HepG2 (cell line): ENCODE data around the gene NRP1. TPM values are rescaled to one million over a fixed set of nuclear protein-coding genes. Genes with fewer than 3 reads are reported as not detected.

Source experiments
- ARID5B ChIP-seq: IDR thresholded peaks from 2 replicates; pipeline ENCODE4 v1.4.0; 2020; ENCODE audit warnings: mild to moderate bottlenecking, missing genetic modification reagents
- FOSL2 ChIP-seq: sonication (generic); formaldehyde crosslinking; IDR thresholded peaks from 2 replicates; pipeline ENCODE4 v1.4.0; 2020; ENCODE audit warnings: missing genetic modification reagents
- FOXK2 ChIP-seq: fragments of 450-650 bp; IDR thresholded peaks from 2 replicates; pipeline ENCODE4 v1.6.1; 2016
- GATA4 ChIP-seq: sonication (generic); IDR thresholded peaks from 2 replicates; pipeline ENCODE4 v1.6.1; 2016; ENCODE audit warnings: antibody characterized with exemption, low read depth, borderline replicate concordance
- GATAD2A ChIP-seq: IDR thresholded peaks from 2 replicates; pipeline ENCODE4 v1.6.1; 2016
- HNF1B ChIP-seq: sonication (generic); formaldehyde crosslinking; IDR thresholded peaks from 2 replicates; pipeline ENCODE4 v1.5.1; 2020; ENCODE audit warnings: mild to moderate bottlenecking, moderate library complexity, missing genetic modification reagents
- IRF1 ChIP-seq: sonication (generic); formaldehyde crosslinking; IDR thresholded peaks from 2 replicates; pipeline ENCODE4 v1.4.0; 2020; ENCODE audit warnings: low read depth, mild to moderate bottlenecking, missing genetic modification reagents
- KDM1A ChIP-seq: IDR thresholded peaks from 2 replicates; pipeline ENCODE4 v1.6.1; 2016; ENCODE audit warnings: missing compliant biosample characterization
- MAFK ChIP-seq, 2 experiments: IDR thresholded peaks in 1 of 2; conservative IDR thresholded peaks in 1 of 2; 2 replicates each; pipeline ENCODE4 v1.6.1; 2011; ENCODE audit warnings: improper control_type of control experiment in 2 of 2, low read length in 2 of 2
- MBD4 ChIP-seq: IDR thresholded peaks from 2 replicates; pipeline ENCODE4 v1.6.1; 2012; ENCODE audit warnings: low read length, inconsistent platforms, borderline replicate concordance
- MED1 ChIP-seq: sonication (generic); formaldehyde crosslinking; IDR thresholded peaks from 2 replicates; pipeline ENCODE4 v1.4.0; 2020; ENCODE audit warnings: missing genetic modification reagents
- MXI1 ChIP-seq: IDR thresholded peaks from 3 replicates; pipeline ENCODE4 v1.6.1; 2012; ENCODE audit warnings: low read depth, low read length, inconsistent platforms, borderline replicate concordance
- MYNN ChIP-seq: sonication (generic); formaldehyde crosslinking; IDR thresholded peaks from 2 replicates; pipeline ENCODE4 v1.4.0; 2020; ENCODE audit warnings: mild to moderate bottlenecking, low read depth, missing genetic modification reagents
- PHF5A ChIP-seq: IDR thresholded peaks from one replicate; pipeline ENCODE4 v1.6.1; 2018; ENCODE audit warnings: low read depth, missing genetic modification reagents; ENCODE audit not compliant: unreplicated experiment
- REXO4 ChIP-seq: sonication (generic); formaldehyde crosslinking; IDR thresholded peaks from 2 replicates; pipeline ENCODE4 v1.8.0; 2022; ENCODE audit warnings: missing genetic modification reagents, mild to moderate bottlenecking, borderline replicate concordance
- SAP130 ChIP-seq: IDR thresholded peaks from 2 replicates; pipeline ENCODE4 v1.6.1; 2016; ENCODE audit warnings: low read depth
- SRSF1 ChIP-seq: fragments of 200-400 bp; formaldehyde crosslinking; optimal IDR thresholded peaks from 2 replicates; pipeline ENCODE3; 2017; ENCODE audit warnings: mild to moderate bottlenecking, low read depth, low read length, moderate library complexity
- SYNCRIP ChIP-seq: fragments of 200-400 bp; formaldehyde crosslinking; IDR thresholded peaks from 2 replicates; pipeline ENCODE4 v1.6.1; 2018; ENCODE audit warnings: mild to moderate bottlenecking, low read depth, low read length; ENCODE audit not compliant: insufficient read depth
- TBL1XR1 ChIP-seq: fragments of 150-350 bp; IDR thresholded peaks from 2 replicates; pipeline ENCODE4 v1.6.1; 2014; ENCODE audit warnings: borderline replicate concordance, low read length; ENCODE audit not compliant: partially characterized antibody
- THYN1 ChIP-seq: sonication (generic); formaldehyde crosslinking; IDR thresholded peaks from 2 replicates; pipeline ENCODE4 v1.8.1; 2023; ENCODE audit warnings: low read depth, mild to moderate bottlenecking, moderate library complexity, missing genetic modification reagents, borderline replicate concordance
- ZNF205 ChIP-seq: IDR thresholded peaks from 2 replicates; pipeline ENCODE4 v1.6.1; 2018; ENCODE audit warnings: missing biosample characterization, missing genetic modification reagents
- ZNF253 ChIP-seq: sonication (generic); formaldehyde crosslinking; IDR thresholded peaks from 2 replicates; pipeline ENCODE4 v1.8.0; 2022; ENCODE audit warnings: mild to moderate bottlenecking, missing genetic modification reagents, borderline replicate concordance
- ZNF256 ChIP-seq: sonication (generic); formaldehyde crosslinking; conservative IDR thresholded peaks from 2 replicates; pipeline ENCODE4 v1.4.0; 2020; ENCODE audit warnings: missing genetic modification reagents
- ZNF44 ChIP-seq: sonication (generic); formaldehyde crosslinking; IDR thresholded peaks from 2 replicates; pipeline ENCODE4 v1.5.1; 2020; ENCODE audit warnings: mild to moderate bottlenecking, missing genetic modification reagents
- ZNF572 ChIP-seq: sonication (generic); formaldehyde crosslinking; IDR thresholded peaks from 2 replicates; pipeline ENCODE4 v1.5.1; 2020; ENCODE audit warnings: mild to moderate bottlenecking, missing genetic modification reagents
- ZNF773 ChIP-seq: sonication (generic); formaldehyde crosslinking; IDR thresholded peaks from 2 replicates; pipeline ENCODE4 v1.4.0; 2020; ENCODE audit warnings: missing genetic modification reagents, borderline replicate concordance
- polyA plus RNA-seq, 8 experiments: library from polyadenylated mRNA; depleted of rRNA in 3 of 8; stranded (reverse) in 7 of 8; unstranded in 1 of 8; fragments of >200 nt; fragmentation: Illumina TruSeq in 4 of 8; extraction: Trizol in 4 of 8; gene quantifications; 2 replicates each; pipeline versions ENCODE4 v1.2.1 to v1.2.3, GENCODE V29; 2011 to 2016; ENCODE audit warnings: low read depth in 4 of 8, missing spikeins in 1 of 8, mixed read lengths in 1 of 8; ENCODE audit not compliant: insufficient read depth in 1 of 8
- total RNA-seq, 5 experiments: library from RNA; depleted of rRNA; stranded (reverse); fragments of >200 nt; fragmentation: Illumina TruSeq; extraction: Trizol; gene quantifications; 2 replicates each; pipeline ENCODE4 v1.2.3, GENCODE V29; 2016; ENCODE audit warnings: low read depth in 1 of 5

The NRP1 gene
- total and polyA plus RNA-seq, 2 of the 13 experiments (the other 11 are each of a cell fraction or from before 2014, with no cell fraction given) = 5.3 to 5.8 TPM

GRCh38 chr10:33180390-33180789 lies 154.1 kb downstream of the NRP1 start (continued):
- peak; percentile 33; the same call in 1 of the 2 replicates for TF ChIP-seq ARID5B (CRISPR knock-in tag)
- no peak for TF ChIP-seq SYNCRIP
- no peak for TF ChIP-seq MBD4
- no peak for TF ChIP-seq SRSF1
- no peak for TF ChIP-seq ZNF205 (CRISPR knock-in tag)
- TF ChIP-seq FOXK2 = no peak
- peak; percentile 19; the same call in 1 of the 2 replicates for TF ChIP-seq FOSL2 (CRISPR knock-in tag)
- no peak for TF ChIP-seq PHF5A
- peak; percentile 14; the same call in 1 of the 2 replicates for TF ChIP-seq GATAD2A (CRISPR knock-in tag)
- 0 out of 2 replicates have a peak, but pooled peaks have one; percentile 19 for TF ChIP-seq HNF1B (CRISPR knock-in tag)
- TF ChIP-seq MED1 = no peak
- TF ChIP-seq THYN1 (CRISPR knock-in tag) = no peak
- 0 out of 4 replicates have a peak, but pooled peaks of 1 of the 2 experiments have one; percentile 5 for TF ChIP-seq MAFK (conservative IDR thresholded peaks at IDR 0.05 in 1 of 2, IDR thresholded peaks at IDR 0.05 in 1 of 2; ENCODE audit: low read length in 2 of 2)
- no peak for TF ChIP-seq ZNF256 (CRISPR knock-in tag)
- TF ChIP-seq TBL1XR1 = no peak
- TF ChIP-seq ZNF44 (CRISPR knock-in tag) = no peak
- TF ChIP-seq MYNN (CRISPR knock-in tag) = no peak
- no peak for TF ChIP-seq ZNF253 (CRISPR knock-in tag)
- TF ChIP-seq SAP130 = peak; percentile 20; the same call in 1 of the 2 replicates
- TF ChIP-seq IRF1 (CRISPR knock-in tag) = no peak
- no peak for TF ChIP-seq MXI1
- TF ChIP-seq GATA4 = no peak
- no peak for TF ChIP-seq ZNF773 (CRISPR knock-in tag)
- TF ChIP-seq KDM1A (CRISPR knock-in tag) = no peak
- no peak for TF ChIP-seq ZNF572 (CRISPR knock-in tag)
- no peak for TF ChIP-seq REXO4 (CRISPR knock-in tag)
